NAMALWA (cell line): ENCODE data around the gene LAMB4.

Experiments
- DNase-seq: peaks from one replicate; pipeline ENCODE4 v3.0.0-alpha.2; 2015; ENCODE audit warnings: low spot score

Gene LAMB4

GRCh38 chr7:108079648-108080591 lies 50.2 kb downstream of the LAMB4 start:
- no peak for DNase-seq

- DNase-seq: no peak
These were observed 50.9 kb downstream of the LAMB4 start for GRCh38 chr7:108079276-108079647.

DNA sequence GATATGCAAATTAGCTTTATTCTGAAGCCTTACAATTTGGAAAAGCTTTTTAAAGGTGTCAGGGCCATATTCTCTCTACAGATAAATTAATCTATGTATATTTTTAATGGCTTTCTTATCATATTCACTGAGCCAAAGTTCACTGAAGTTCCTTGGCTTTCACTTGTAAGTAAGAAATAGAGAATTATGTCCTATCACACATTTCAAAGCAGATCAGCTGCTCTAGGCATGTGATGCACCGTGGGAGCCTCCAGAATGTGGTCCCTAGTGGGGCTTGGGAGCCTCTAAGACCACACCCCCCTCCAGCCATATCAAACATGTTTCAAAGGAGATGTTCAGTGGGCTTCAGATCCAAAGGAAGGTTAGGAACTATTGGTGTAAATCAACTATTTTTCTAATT lies 51.5 kb downstream of the LAMB4 start:
- DNase-seq: no peak

DNA sequence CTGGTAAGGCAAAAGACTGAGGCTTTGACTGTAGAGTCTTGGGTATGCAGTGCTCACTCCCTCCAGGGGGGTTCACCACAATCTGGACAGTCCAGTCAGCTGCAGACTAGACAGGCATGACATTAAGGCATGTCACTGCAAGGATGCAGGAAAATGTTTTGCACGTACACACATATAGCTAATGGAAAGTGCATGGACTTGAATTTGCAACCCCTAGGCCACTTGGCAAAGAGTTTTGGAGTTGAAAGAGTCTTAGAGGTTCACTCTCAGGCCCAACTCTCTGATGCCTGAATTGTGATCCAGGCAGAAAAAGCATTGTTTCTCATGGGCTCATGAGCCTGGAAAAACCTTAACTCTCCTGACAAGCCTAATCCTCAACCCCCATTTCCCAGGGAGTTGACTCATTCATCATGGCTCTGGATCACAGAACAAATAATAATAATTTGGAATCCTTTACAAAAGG lies 51.9 kb downstream of the LAMB4 start:
- DNase-seq: no peak

DNA sequence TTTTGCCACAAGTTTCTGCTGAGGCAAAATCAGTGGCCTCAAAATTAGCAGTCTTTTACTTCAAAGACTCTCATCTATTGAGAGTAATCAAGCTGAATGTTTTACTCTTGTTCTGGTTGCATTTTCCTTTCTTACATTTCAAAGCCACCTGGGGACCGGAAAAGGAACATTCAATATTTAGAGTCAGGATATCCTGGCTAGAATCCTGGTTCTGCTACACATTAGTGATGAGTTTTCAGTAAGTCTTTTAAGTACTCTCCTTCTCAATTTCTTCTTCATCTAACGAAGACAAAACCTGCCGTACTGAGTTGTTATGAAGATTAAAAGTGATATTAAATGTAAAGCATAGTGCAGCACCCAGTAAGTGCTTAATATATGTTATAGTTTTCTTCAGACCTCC lies 52.5 kb downstream of the LAMB4 start:
- DNase-seq: no peak

- no peak for DNase-seq
These were observed 54.0 kb downstream of the LAMB4 start for GRCh38 chr7:108076156-108076555.

GRCh38 chr7:108073305-108074070 lies 56.7 kb downstream of the LAMB4 start:
- no peak for DNase-seq

DNA sequence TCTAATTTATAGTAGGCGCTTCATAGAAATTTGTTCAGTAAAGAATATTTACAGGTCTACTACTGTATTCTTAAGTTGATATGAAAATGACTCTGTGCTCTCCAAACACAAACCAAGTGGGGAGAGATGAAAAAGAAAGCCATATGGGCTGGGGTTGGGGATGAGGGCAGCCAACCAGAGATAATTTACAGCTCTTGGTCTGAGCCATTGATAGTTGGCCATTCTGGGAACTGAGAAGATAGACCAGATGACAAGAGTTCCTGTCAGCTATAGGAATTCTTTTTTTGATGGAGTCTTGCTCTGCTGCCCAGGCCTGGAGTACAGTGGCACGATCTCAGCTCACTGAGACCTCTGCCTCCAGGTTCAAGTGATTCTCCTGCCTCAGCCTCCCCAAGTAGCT lies 57.4 kb downstream of the LAMB4 start:
- DNase-seq: no peak

DNA sequence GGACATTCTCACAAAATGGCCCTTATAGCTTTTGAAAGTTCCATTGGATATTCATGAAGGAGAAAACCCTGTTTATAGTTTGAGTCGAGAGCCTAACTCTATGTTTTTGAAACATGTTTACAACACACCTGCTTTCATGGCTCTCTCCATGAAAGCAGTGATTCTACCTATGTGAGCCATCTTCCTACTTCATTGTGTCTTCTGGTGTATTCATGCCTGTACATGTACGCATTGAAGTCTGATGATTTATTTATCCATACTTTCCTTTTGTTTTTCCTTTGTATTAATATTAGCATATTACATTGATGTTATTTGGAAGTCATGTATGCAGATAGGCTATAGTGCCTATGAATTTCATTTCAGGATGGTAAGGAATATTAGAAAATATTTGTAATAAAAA lies 58.0 kb downstream of the LAMB4 start:
- no peak for DNase-seq

- DNase-seq: no peak
These were observed 58.6 kb downstream of the LAMB4 start for GRCh38 chr7:108071551-108071950.

GRCh38 chr7:108069646-108070045 lies 60.5 kb downstream of the LAMB4 start:
- DNase-seq: no peak

DNA sequence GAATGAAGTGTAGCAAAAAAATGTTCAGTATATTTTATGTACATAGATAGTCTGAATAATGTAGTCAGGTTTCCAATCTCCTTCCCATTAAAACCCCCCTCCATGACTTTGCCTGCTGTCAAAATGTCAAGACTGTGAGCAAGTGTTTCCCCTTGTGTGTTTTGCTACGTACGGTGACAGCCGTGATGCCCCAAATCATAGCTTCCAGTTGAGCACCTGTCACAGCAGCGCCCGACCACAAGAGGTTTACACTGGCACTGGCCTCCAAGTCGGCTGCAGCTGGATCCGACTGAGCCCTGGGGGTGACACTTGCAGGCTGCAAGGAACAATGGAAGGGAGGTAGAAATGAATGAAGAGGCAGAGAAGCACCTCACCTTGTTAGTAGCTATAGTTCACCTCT lies 62.3 kb downstream of the LAMB4 start:
- DNase-seq: no peak

GRCh38 chr7:108066486-108066885 lies 63.7 kb downstream of the LAMB4 start:
- no peak for DNase-seq

GRCh38 chr7:108063520-108063933 lies 66.6 kb downstream of the LAMB4 start:
- no peak for DNase-seq

GRCh38 chr7:108062250-108063014 lies 67.7 kb downstream of the LAMB4 start:
- DNase-seq: no peak

DNA sequence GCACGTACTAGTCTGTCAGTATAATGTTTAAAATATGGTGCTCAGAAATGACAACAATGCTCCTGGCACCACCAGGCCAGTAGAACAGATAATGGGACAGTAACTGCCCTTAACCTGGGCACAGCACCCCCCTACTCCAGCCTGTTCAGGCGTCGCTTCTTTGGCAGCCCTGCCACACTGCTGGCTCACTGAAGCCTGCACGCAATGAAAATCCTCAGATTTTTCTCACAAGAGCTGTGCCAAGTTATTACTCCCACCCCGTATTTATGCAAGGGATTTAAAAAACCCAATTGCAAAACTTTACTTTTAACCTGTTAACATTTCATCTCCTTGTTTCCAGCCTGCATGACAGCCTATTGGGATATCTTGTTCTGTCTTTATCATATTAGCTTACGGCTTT lies 70.6 kb downstream of the LAMB4 start:
- no peak for DNase-seq

GRCh38 chr7:108057951-108058481 lies 72.1 kb downstream of the LAMB4 start:
- DNase-seq: no peak

- DNase-seq: no peak
These were observed 74.5 kb downstream of the LAMB4 start for GRCh38 chr7:108055611-108056021.

DNA sequence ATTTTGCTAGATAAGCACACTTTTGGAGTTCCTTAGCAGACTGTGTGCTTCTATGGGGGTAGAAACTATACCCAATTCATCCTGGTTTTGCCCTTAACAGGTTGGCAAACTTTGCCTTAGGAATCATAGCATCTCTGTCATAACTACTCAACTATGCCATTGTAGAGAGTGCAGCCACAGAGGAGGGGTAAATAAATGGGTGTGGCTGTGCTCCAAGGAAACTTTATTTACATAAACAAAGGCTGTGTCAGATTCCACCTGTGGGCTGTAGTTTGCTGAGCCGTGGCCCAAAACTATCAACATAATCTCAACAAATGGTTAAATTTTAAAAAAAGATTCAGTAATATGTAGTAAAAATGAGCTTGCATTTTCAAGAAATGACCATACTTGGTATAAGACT lies 75.6 kb downstream of the LAMB4 start:
- no peak for DNase-seq

GRCh38 chr7:108053250-108053649 lies 76.9 kb downstream of the LAMB4 start:
- DNase-seq: no peak

GRCh38 chr7:108051454-108051853 lies 78.7 kb downstream of the LAMB4 start:
- DNase-seq: no peak

DNA sequence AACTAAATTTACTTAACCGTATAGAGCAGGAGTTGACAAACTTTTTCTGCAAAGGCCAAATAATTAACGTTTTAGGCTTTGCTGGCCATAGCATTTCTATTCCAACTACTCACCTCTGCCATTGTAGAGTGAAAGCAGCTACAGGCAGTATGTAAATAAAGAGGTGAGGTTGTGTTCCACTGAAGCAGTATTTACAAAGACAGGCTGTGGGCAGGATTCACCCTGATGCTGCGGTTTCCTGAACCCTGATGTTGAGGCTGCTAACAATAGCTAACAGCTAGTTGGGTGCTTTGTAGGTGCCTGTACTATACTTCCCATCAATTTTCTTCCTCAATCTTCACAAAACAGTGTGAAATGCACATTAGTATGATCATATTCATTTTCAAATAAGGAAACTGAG lies 80.2 kb downstream of the LAMB4 start:
- no peak for DNase-seq
